HG03095 (cell line): ENCODE results near the gene ALPI.

Source experiments
- ATAC-seq: cut with Tn5 transposase; IDR thresholded peaks from one replicate; pipeline ENCODE4 v1.9.1; 2021; ENCODE audit warnings: moderate library complexity; ENCODE audit not compliant: unreplicated experiment

ALPI gene

DNA sequence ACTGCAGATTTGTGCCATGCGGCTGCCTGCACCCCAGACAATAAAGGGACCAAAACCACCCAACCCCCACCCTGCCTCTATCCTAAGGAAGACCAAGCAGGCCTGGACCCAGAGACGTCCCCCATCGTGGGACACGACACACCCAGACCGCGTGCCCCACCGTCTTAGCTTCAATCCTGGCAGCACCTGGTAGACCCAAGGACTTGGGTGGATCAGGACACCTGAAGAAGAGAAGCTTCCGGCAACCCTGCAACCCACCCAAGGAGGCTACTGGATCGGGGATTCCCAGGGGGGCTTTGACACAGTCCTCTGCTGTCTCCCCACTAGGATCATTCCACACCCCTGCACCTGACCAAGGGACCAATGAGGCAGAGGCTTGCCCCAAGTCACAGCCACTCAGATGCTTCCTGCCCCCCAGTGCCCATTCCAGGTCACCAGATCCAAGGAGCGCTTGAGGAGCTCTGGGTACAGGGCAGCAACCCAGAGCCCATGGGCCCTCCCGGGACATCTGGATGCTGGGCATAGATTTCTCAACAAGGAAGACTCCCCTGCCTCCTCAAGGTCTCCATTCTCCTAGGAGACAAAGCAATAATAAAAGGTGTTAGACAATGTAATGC, 3.6 kb downstream of the ALPI start:
- no peak for ATAC-seq

DNA sequence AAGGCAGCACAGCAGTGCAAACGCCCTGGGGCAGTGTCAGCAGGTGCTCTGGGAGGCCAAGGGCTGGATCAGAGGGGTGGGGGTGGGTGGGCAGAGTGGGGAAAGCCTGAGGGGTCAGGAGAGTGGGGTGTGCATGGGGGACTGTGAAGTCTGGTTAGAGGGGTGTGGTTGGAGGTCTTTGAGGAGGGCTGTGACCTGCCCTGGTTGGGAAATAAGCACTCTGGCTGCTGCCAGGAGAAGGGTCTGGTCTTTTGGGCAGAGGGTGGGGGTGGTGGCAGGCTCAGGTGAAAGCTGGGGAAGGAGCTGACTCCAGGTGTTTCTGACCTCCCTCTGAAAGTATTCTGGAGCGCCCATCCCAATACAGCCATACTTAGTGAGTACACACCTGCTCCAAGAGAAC, 4.2 kb downstream of the ALPI start:
- no peak for ATAC-seq

DNA sequence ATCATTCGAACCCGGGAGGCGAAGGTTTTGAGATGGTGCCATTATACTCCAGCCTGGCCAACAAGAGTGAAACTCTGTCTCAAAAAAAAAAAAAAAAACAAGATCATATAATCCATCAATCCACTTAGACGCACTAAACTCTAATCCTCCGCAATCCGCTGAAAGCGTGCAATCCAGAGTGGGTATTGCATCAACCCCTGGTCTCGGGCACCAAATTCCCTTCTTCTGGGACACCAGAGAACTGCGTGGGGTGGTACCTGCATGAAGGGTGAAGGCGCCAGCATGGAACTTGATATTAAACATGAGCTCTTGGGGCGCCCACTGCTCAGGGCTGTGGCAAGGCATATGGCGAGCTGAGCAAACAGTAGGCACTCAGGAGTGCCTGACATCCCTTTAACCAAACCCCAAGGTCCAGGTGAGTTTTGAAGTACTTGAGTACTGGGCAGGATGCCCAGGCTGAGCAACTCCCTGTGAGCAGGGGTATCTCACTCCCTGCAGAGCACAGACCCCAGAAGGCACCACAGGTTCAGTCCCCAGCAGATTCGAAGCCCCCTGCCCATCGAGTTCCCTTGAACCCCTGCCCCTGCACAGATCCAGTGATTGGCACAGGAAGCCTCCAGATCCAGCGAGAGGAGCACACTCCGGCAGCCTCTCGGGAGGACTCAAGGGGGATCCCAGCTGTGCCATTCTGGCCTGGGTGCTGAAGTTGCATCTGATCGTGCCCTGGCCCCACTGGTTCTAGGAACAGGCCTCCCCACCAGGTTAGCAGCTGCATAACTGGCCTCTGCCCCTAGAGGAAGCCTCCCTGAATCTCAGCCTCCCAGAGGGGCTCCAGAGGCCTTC, 8.0 kb downstream of the ALPI start:
- no peak for ATAC-seq

DNA sequence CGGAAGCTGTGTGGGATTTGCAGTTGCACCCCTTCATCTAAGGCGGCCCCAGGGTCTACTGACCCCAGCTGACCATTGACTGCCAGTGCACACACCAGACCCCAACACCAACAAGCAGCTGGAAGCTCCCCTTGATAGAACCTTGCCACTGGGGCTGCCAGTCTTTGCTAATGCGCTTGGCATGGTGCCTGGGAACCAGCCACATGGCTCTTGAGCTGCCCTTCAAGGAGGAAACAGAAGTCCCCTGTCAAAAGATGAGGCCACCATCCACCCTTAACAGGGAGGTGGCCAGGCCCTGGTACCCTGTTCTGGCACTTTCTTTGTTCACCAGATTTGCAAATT, 8.6 kb downstream of the ALPI start:
- ATAC-seq: no peak

DNA sequence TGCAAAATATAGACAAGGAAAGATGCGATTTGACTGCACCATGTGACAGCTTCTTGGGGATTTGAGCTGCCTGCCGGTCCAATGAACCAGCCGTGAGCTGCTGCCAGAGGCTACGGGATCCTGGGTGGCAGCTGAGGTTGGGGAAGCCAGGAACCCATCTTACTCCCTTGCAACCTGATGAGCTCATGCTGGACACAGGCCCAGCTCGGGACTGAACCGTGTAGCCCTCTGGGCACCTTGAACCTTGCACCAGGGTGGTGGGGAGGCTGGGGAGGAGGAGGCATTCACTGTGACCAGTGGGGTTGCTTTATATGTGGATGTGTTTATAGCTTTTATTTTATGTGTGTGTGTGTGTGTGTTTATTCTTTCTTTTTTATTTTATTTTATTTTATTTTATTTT, 9.1 kb downstream of the ALPI start:
- ATAC-seq: no peak

DNA sequence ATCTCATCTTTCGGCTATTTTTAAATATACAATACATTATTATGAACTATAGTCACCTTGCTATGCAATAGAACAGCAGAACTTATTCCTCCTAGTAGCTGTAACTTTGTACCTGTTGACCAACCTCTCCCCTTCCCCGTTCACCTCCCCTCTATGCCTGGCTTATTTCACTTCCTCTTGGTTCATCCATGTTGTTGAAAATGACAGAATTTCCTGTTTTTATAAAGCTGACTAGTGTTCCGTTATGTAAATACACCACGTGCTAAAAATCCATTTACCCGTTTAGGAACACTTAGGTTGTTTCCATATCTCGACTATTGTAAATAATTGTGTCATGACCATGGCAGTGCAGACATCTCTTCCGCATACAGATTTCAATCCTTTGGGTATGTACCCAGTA, 10.3 kb downstream of the ALPI start:
- no peak for ATAC-seq

DNA sequence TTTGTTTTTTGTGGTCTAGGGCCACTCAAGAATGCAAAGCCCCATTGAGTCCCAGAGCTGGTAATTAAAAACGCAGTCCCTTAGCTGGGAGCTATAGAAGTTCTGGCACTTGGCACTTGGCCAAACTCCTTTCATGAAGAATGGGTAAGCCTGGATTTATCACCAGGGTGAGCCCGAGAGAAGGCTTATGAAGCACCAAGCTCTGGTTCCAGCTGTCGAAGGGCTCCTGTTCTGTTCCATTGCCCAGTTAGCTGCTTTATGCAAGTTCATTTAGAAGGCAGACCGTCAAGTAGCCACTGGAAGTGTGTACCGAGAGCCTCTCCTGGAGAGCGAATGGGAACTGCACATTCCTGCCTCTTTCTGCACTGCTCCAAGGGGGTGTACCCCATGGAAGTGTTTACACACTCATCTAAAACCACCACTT, 17.5 kb downstream of the ALPI start:
- ATAC-seq: no peak

DNA sequence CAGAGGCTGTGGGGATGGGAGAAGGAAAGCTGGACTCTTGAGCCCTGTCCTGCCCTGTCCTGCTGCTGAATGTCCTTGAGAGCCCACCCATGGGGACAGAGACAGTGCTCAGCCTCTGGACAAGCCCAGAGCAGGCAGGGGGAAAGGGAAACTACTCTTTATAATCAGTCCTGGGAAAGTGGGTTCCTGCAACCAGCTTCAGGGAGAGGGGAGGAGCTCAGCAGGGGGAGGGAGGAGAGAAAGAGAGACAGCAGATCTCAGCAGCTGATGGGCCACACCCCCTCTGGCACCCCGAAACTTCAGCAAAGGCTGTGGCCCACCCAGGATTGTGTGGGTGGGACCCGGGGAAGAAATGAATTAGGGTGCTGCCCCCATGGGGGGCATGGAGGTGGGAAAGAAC, 20.1 kb downstream of the ALPI start:
- ATAC-seq: no peak

DNA sequence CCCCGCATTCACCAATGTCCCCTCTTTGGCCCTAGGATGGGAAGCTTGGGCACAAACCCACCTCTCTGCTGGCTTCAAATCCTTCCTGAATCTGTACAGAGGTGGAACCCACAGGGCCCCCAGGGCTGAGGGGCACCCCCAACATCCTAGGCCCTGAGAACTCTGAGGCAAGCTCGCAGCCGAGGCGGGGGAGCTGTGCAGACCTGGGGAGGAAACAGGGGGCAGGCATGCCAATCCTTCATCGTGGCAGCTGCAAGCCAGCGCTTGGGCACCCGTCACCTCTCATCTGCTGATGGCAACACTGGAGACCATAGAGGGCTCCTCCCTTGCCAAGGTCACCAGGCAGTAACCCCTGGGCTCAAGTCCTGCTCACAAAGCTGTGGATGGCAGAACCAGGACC, 20.8 kb downstream of the ALPI start:
- ATAC-seq: no peak

DNA sequence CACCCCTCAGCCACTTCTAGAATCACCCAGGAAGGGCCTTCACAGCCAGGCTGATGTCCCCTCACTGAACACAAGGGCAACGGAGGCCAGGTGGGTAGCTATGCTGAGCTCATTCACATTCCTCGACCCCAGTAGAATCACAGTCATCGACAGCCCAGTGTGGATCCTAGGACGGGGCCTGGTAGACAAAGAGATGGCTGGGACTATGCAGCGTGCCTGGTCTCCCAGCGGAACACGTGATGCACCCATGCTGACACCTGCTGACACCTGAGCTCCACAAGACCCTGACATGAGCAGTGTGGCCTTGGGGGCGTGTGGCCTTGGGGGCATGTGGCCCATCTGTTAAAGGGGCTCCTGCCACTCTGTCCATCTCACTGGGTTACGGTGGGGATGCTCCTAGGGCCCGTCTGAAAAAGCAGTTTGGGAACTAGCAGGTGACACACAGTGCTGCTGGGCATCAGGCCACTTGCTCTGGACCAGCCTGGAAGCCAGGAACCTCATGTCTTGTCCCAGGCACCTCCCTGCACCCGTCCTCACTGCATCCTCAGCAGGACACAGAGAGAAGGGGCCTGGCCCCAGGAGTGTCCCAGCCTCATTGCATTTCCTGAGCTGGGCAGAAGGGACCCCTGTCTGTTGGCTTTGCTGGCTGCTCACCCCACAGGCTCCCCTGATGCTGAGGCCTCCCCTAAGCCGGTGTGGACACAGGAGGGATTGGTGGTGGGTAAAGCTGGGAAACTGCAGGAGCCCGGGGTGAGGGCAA, 22.0 kb downstream of the ALPI start:
- ATAC-seq: no peak

DNA sequence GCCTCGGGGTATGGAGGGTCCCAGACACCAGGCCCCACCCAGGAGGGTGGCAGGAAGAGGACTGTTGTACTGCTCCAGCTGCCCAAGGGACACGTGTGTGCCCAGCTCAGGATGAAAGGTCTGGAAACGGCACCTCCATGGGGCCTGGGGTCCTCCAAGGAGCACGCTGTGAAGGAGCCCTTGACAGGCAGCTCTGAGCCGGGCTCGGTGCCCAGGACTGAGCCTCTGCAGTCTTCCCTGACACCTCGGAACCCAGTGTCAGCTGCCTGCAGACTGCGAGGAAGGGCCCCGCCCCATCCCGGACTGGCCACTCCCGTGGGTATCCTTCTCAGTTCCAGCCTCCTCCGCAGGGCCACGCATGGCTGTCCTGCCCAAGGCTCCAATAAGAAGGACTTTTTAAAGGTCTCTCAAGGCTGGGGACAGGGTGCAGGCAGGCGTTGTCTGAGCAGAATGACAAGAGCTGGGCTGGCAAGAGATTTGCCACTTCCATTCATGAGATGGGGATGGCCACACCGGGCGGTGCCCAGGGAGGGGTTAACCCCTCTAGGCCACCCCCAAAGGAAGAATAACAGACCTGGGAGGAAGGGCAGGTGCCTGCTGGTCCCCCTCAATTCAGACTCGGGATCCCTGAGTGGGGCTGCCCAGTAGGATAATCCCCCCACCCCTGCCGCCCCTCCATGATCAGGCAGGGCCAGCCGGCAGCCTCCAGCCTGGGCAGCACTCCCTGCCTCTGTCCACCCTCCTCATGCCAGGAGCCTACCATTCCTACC, 22.8 kb downstream of the ALPI start:
- ATAC-seq: no peak

DNA sequence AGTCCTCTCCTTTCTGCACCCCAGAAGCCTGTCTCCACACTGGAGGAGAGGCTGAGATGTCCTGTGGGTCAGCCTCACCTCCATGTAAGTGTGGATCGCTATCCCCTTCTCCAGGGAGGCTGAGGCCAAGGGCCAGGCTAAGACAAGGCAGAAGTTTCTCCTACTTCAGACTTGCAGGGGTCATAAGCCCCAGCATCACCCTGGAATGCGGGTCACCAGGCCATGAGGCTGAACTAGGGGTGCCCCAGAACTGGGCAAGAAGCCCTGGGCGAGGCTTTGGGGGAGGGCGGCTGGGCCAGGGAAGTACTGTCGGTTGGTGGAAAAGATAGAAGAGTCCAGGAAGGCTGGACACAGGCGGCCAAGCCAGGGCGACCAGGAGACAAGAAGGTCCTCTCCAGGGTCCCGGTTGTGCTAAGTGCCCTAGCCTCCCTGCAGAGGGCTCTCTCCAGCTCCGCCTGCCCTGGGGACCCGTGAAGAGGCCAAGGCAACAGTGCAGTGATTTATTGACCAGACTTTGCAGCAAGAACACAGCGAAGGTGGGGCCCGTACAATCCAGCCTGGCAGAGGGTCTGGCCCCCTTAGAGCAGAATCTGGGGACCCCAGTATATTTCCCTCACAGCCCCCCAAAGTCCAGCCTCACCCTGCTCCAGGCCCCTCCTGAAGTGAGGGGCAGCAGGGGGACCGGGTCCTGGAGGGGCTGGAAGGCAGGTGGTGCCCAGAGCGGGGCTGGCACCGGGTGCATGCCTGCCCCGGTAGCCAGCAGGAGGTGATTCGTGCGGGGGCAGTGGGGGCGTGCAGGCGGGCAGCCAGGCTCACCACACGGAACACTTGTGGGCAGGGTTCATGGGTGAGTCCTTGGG, 23.6 kb downstream of the ALPI start:
- no peak for ATAC-seq

DNA sequence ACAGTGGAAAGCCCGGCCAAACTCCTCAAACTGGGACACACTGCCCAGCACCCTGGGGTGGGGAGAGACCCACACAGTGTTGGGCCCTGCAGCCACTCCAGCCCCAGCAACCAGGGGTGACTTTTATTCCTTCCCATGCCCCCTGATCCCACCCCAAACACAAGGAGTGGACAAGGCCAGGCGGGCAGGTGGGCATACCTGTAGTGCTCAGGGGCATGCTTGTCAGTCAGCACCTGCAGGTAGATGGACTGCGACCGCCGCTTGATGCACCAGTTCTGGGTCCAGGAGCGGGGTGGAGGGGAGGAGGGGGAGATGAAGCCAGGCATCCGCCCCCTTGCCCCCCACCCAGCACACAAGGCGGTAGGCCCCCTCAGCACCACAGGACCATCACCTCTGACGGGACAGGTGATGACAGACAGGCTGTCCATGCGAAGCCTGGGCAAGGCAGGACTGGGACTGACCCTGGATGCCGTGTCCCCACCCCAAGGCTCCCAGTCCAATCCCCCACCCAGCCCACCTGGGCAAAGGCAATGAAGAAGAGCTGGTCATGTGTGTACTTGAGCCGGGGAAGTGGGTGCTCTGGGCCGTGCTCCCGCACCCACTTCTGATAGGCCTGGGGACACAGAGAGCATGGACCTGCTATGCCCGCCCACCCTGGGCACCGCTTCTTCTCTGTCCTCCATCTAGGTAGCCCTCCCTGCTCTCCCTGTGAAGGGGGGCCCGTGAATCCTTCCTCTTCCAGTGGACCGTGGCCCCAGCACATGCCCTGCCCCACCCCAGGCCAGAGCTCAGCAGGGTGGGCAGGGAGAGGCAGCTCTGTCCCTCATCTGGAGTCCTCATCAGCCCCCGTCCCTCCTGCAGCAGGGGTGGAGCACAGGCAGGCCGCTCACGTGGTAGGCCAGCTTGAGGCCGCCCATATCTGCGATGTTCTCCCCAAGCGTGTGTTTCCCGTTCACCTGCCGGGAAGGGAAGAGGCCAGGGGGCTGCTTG, 24.5 kb downstream of the ALPI start:
- no peak for ATAC-seq

DNA sequence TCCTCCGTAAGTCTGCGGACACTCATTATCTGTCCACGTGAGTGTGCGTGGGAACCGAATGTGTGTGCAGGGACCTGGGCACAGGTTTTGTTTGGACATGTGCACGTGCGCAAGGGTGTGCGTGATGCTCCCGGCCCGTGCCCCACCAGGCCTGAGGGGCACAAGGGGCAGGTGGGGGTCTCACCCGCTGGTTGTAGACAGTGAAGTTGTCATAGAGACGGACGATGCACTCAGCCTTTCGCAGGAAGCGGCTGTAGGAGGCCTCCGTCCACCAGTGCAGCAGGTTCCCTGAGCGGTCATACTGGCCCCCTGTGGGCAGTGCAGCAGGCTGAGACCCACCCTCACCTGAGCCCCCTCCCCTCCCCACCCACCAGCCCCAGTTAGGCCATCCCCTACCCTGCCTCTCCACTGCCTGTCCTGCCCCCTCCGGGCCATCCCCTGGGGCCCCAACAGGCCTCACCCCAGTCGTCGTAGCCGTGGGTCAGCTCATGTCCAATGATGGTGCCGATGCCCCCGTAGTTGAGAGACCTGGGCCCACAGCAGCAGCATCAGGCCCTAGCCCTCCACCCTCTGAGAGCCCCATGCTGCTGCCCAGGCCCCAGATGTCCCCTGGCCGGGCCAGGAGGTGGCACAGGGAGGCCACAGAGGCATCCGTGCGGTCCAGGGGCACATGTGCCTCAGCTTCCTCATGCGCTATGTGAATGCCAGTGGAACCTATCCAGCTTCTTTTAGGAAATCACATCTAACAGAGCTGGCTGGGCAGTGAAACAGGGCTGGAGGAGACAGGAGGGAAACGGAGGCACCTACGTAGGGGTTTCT, 25.6 kb downstream of the ALPI start:
- no peak for ATAC-seq

DNA sequence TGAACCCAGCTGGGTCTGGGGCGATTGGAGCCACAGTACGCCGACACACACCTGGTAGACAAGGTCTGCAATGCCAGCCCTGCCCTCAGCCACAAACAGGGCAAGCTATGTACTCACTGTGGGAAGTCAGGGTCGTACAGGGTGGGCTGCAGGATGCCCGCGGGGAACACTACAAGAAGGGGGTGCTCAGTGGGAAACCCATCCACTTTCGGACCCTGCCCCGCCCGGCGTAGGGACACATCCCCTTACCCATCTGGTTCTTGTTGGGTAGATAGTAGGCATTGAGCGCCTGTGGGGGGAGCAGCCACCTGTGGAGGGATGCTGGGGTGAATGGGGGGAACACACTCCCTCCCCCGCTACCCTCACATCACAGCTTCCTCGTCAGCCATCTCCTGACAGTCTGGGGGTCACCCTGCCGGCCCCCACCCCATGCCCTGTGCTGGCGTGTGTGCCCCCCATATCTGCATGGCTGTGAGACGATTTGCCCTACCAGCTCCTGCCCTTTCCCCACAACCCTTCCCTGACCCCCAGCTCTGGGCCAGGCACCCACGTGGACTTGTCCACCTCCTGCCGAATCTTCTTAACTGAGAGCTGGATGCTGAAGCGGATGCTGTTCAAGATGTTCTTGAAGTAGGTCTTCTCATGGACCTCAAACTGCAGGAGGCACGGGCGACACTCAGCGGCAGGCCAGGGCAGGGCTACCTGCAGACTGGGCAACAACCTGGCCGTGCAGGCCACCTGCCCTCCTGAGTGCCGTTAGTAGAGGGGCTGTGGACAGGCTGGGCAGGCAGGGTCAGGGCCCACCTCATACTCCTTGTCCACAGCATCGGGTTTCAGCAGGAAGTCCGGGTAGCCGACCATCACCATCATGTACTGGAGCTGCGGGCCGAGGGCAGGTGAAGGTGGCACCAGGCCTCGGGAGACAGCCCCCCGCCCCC, 26.6 kb downstream of the ALPI start:
- ATAC-seq: no peak

DNA sequence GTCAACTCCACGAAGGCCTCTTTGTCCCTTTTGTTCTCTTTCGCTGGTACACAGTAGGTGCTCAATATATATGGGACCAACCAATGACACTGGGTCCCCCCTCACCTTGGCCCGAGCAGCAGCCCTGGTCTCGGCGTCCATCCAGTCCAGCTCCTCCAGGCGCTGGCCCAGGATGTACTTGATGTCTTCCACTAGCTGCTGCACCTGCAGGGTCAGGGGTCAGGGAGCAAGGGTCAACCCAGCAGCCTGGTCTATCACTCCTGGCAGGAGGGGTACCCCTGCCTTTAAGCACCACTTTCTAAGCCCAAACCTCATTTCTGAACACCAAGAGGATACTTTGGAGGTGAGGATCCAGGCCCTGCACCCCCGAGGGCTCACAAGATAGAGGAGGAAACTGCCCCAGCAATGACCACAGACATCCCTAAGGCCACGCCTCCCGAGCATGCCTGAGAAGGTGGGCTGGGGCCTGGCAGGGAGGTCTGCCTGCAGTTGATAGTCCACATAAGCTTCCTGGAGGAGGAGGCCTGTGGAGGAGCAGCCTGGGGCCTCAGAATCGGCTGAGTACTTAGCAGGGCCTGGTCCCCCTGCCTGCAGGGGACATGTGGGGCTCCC, 27.5 kb downstream of the ALPI start:
- ATAC-seq: no peak
